ENCODE data around the gene CERS6.

GRCh38 chr2:168694173-168694572 lies 238.1 kb downstream of the CERS6 start:
- no peak for TF ChIP-seq CTCF (IDR thresholded peaks at IDR 0.05)
- no peak for TF ChIP-seq ZFX (IDR thresholded peaks at IDR 0.05; ENCODE audit: borderline replicate concordance)

Measured in 22Rv1 (cell line).